ENCODE results near the gene TBC1D9. TPM values are rescaled to one million over a fixed set of nuclear protein-coding genes. Genes with fewer than 3 reads are reported as not detected.

The TBC1D9 gene
- total RNA-seq, 2 experiments from 2014 or later: 0.20 to 0.33 TPM

- POLR2A ChIA-PET: no interaction called here
- CTCF ChIA-PET: no interaction called here
These were observed 75.0 kb downstream of the TBC1D9 start for GRCh38 chr4:140681201-140681600.

DNA sequence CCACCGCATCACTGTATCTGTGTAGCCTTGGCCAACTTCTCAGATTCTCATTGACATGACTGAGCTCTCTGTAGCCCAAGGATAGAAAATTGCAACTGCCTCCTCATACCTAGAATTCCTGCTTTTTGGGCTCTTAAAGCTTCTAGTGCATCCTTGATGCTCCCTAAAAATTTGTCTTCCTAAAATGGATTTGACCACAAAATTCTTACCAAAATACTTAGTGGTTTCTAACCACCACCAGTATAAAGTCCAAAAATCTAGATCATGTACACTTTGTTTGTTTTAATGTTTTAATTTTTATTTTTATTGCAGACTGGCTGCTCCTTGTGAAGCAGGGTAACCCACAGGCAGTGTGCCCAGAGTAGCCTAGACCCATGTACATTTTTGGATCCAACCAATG lies 75.5 kb downstream of the TBC1D9 start:
- no peaks in the 10 kb centered on the region for H3K36me3 Mint-ChIP-seq (ENCODE audit: low read depth)
- DNase-seq (no peak), ATAC-seq (ENCODE audit: poor library complexity) (no peak)
- Histone ChIP-seq H3K27ac (ENCODE audit: low read depth in 1 of 2, low read length in 2 of 2) (no peak overlapping the region), H3K4me3 (ENCODE audit: low read length) (no peak overlapping the region), H3K9me3 (ENCODE audit: control insufficient read depth in 1 of 2, insufficient read depth in 1 of 2, low read length in 2 of 2) (no peaks in the 10 kb centered on the region), H3K27me3 (ENCODE audit: control insufficient read depth in 1 of 2, insufficient read depth in 2 of 2, low read length in 2 of 2) (peaks cover 0 to 3% of the 10 kb centered on the region in 2 experiments), H3K4me1 (ENCODE audit: insufficient read depth, low read length) (peaks cover 1% of the 10 kb centered on the region), H3K36me3 (ENCODE audit: insufficient read depth, low read length) (no peaks in the 10 kb centered on the region)
- no peaks in the 10 kb centered on the region for H3K9me3 Mint-ChIP-seq
- ChIA-PET POLR2A (no interaction called here), CTCF (no interaction called here)
- H3K27me3 Mint-ChIP-seq: peaks cover 22% of the 10 kb centered on the region
- no peak overlapping the region for H3K4me3 Mint-ChIP-seq
- intact Hi-C loops (cut with DNase I, micrococcal nuclease): no loop called here
- H3K27ac Mint-ChIP-seq: no peak overlapping the region
- H3K4me1 Mint-ChIP-seq (ENCODE audit: low read depth): no peaks in the 10 kb centered on the region
- TF ChIP-seq, protein P1, sequence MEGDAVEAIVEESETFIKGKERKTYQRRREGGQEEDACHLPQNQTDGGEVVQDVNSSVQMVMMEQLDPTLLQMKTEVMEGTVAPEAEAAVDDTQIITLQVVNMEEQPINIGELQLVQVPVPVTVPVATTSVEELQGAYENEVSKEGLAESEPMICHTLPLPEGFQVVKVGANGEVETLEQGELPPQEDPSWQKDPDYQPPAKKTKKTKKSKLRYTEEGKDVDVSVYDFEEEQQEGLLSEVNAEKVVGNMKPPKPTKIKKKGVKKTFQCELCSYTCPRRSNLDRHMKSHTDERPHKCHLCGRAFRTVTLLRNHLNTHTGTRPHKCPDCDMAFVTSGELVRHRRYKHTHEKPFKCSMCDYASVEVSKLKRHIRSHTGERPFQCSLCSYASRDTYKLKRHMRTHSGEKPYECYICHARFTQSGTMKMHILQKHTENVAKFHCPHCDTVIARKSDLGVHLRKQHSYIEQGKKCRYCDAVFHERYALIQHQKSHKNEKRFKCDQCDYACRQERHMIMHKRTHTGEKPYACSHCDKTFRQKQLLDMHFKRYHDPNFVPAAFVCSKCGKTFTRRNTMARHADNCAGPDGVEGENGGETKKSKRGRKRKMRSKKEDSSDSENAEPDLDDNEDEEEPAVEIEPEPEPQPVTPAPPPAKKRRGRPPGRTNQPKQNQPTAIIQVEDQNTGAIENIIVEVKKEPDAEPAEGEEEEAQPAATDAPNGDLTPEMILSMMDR (IDR thresholded peaks at IDR 0.05): no peak

More at GRCh38 chr4:140681201-140681600, 75.0 kb downstream of the TBC1D9 start:
- Mint-ChIP-seq H3K4me3 (no peak overlapping the region), H3K9me3 (no peaks in the 10 kb centered on the region), H3K27ac (no peak overlapping the region), H3K4me1 (ENCODE audit: low read depth) (no peaks in the 10 kb centered on the region), H3K27me3 (peaks cover 22% of the 10 kb centered on the region), H3K36me3 (ENCODE audit: low read depth) (no peaks in the 10 kb centered on the region)
- no peak for ATAC-seq (ENCODE audit: poor library complexity)
- Histone ChIP-seq H3K4me1 (ENCODE audit: insufficient read depth, low read length) (no peaks in the 10 kb centered on the region), H3K4me3 (ENCODE audit: low read length) (no peak overlapping the region), H3K27me3 (ENCODE audit: control insufficient read depth in 1 of 2, insufficient read depth in 2 of 2, low read length in 2 of 2) (peaks cover 0 to 3% of the 10 kb centered on the region in 2 experiments), H3K36me3 (ENCODE audit: insufficient read depth, low read length) (no peaks in the 10 kb centered on the region), H3K27ac (ENCODE audit: low read depth in 1 of 2, low read length in 2 of 2) (no peak overlapping the region), H3K9me3 (ENCODE audit: control insufficient read depth in 1 of 2, insufficient read depth in 1 of 2, low read length in 2 of 2) (no peaks in the 10 kb centered on the region)
- TF ChIP-seq, protein P1 (IDR thresholded peaks at IDR 0.05): no peak
- no peak for DNase-seq
- intact Hi-C loops (cut with DNase I, micrococcal nuclease): no loop called here

DNA sequence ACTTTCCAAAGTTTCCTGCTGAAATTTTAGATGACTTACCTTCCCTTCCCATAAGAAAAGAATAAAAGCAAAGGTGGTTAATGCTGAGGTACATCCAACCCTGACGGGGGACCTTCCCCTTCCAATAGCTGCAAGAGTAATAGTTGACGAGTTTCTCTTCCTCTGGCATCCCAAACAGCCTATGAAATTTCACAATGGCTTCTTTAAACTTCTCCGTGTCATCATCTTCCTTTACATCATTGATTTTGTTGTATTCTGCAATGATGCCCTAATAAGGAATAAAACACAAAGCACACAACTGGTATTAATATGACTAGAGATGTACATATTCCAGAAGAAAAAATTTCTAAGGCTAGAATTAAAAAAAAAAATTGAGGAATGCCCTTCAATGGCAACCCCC lies 76.6 kb downstream of the TBC1D9 start:
- ATAC-seq (ENCODE audit: poor library complexity) (no peak), DNase-seq (no peak)
- ChIA-PET POLR2A (no interaction called here), CTCF (no interaction called here)
- TF ChIP-seq, protein P1 (IDR thresholded peaks at IDR 0.05): no peak
- Histone ChIP-seq H3K4me1 (ENCODE audit: insufficient read depth, low read length) (peaks cover 2% of the 10 kb centered on the region), H3K27ac (ENCODE audit: low read depth in 1 of 2, low read length in 2 of 2) (no peak overlapping the region), H3K27me3 (ENCODE audit: control insufficient read depth in 1 of 2, insufficient read depth in 2 of 2, low read length in 2 of 2) (peaks cover 0 to 3% of the 10 kb centered on the region in 2 experiments), H3K36me3 (ENCODE audit: insufficient read depth, low read length) (no peaks in the 10 kb centered on the region), H3K4me3 (ENCODE audit: low read length) (no peak overlapping the region), H3K9me3 (ENCODE audit: control insufficient read depth in 1 of 2, insufficient read depth in 1 of 2, low read length in 2 of 2) (no peaks in the 10 kb centered on the region)
- no peaks in the 10 kb centered on the region for H3K4me1 Mint-ChIP-seq (ENCODE audit: low read depth)
- H3K27ac Mint-ChIP-seq: no peak overlapping the region
- no peaks in the 10 kb centered on the region for H3K9me3 Mint-ChIP-seq
- peaks cover 16% of the 10 kb centered on the region for H3K27me3 Mint-ChIP-seq
- no peaks in the 10 kb centered on the region for H3K36me3 Mint-ChIP-seq (ENCODE audit: low read depth)
- intact Hi-C loops (cut with DNase I, micrococcal nuclease): no loop called here
- no peak overlapping the region for H3K4me3 Mint-ChIP-seq

Data from CD4-positive, alpha-beta T cell (primary cell).